Endothelial cell of umbilical vein (primary cell): Measurements from ENCODE around the gene SLC12A5.

Experiments
- CTCF ChIP-seq, 2 donors: IDR thresholded peaks; 1 replicate in 1 of 2; 2 replicates in 1 of 2; pipeline ENCODE4 v1.5.1; 2011; ENCODE audit warnings: low read length in 2 of 2, mild to moderate bottlenecking in 2 of 2, moderate library complexity in 2 of 2, control low read depth in 1 of 2, inconsistent platforms in 1 of 2, low read depth in 1 of 2; ENCODE audit not compliant: insufficient read depth in 1 of 2; ENCODE audit errors: extremely low read depth in 1 of 2
- EZH2 ChIP-seq: IDR thresholded peaks from 2 replicates; pipeline ENCODE4 v1.6.1; 2012; ENCODE audit warnings: borderline replicate concordance, low read depth, mild to moderate bottlenecking, moderate library complexity, low read length, inconsistent platforms; ENCODE audit not compliant: severe bottlenecking
- FOS ChIP-seq: IDR thresholded peaks from 2 replicates; pipeline ENCODE4 v1.6.1; 2011; ENCODE audit warnings: mild to moderate bottlenecking, low read length, moderate library complexity, borderline replicate concordance; ENCODE audit not compliant: insufficient read depth
- MAX ChIP-seq: IDR thresholded peaks from 2 replicates; pipeline ENCODE4 v1.6.1; 2011; ENCODE audit not compliant: insufficient read depth, insufficient read length
- POLR2A ChIP-seq: IDR thresholded peaks from 2 replicates; pipeline ENCODE4 v1.6.1; 2012; ENCODE audit warnings: low read depth, mild to moderate bottlenecking, control low read depth, low read length
- POLR2AphosphoS5 ChIP-seq: IDR thresholded peaks from 2 replicates; pipeline ENCODE4 v1.6.1; 2012; ENCODE audit warnings: low read depth, mild to moderate bottlenecking, control low read depth, low read length, moderate library complexity; ENCODE audit not compliant: insufficient read depth

GRCh38 chr20:46084805-46085178 is 55.8 kb downstream of the SLC12A5 start:
- TF ChIP-seq CTCF (IDR thresholded peaks at IDR 0.05; ENCODE audit: extremely low read depth in 1 of 2, insufficient read depth in 1 of 2, low read depth in 1 of 2, low read length in 2 of 2) (no peak), EZH2 (no peak), MAX (no peak), POLR2AphosphoS5 (no peak), FOS (no peak), POLR2A (no peak)
